MM.1S (cell line): ENCODE data around the gene SLC29A3.

Source experiments
- DNase-seq: peaks from one replicate; pipeline ENCODE4 v3.0.0-alpha.2; 2015
- H2AFZ ChIP-seq: fragments of 300-600 bp; sonication (generic); 2 replicates; pipeline ENCODE4 v1.6.0; 2016; ENCODE audit warnings: antibody characterized with exemption, low read length
- H3F3A ChIP-seq: fragments of 300-600 bp; sonication (generic); 2 replicates; pipeline ENCODE4 v1.6.1; 2016; ENCODE audit warnings: mild to moderate bottlenecking, antibody characterized with exemption, low read length, moderate library complexity, mixed read lengths; ENCODE audit not compliant: insufficient read depth
- H3K27ac ChIP-seq: fragments of 300-600 bp; sonication (generic); 2 replicates; pipeline ENCODE4 v1.5.1; 2016; ENCODE audit warnings: mild to moderate bottlenecking, low read length
- H3K27me3 ChIP-seq: fragments of 300-600 bp; sonication (generic); replicated peaks from 2 replicates; pipeline ENCODE4 v1.6.0; 2016; ENCODE audit warnings: low read length; ENCODE audit not compliant: insufficient read depth
- H3K36me3 ChIP-seq: fragments of 300-600 bp; sonication (generic); replicated peaks from 2 replicates; pipeline ENCODE4 v1.6.1; 2016; ENCODE audit warnings: mild to moderate bottlenecking, low read length, mixed read lengths; ENCODE audit not compliant: insufficient read depth
- H3K4me1 ChIP-seq: fragments of 300-600 bp; sonication (generic); 2 replicates; pipeline ENCODE4 v1.6.1; 2016; ENCODE audit warnings: low read length, mixed read lengths
- H3K4me2 ChIP-seq: fragments of 300-600 bp; sonication (generic); 2 replicates; pipeline ENCODE4 v1.6.0; 2016; ENCODE audit warnings: low read depth, low read length
- H3K4me3 ChIP-seq: fragments of 300-600 bp; sonication (generic); 2 replicates; pipeline ENCODE4 v1.5.1; 2016; ENCODE audit warnings: low read length, mixed read lengths
- H3K79me2 ChIP-seq: fragments of 300-600 bp; sonication (generic); 2 replicates; pipeline ENCODE4 v1.6.1; 2016; ENCODE audit warnings: mixed run types, low read length, mixed read lengths
- H3K9ac ChIP-seq: fragments of 300-600 bp; sonication (generic); 2 replicates; pipeline ENCODE4 v1.6.1; 2016; ENCODE audit warnings: low read length, mixed read lengths
- H3K9me2 ChIP-seq: fragments of 300-600 bp; sonication (generic); replicated peaks from 2 replicates; pipeline ENCODE4 v1.6.1; 2016; ENCODE audit warnings: mild to moderate bottlenecking, low read length, mixed read lengths; ENCODE audit not compliant: insufficient read depth
- H3K9me3 ChIP-seq: fragments of 300-600 bp; sonication (generic); replicated peaks from 2 replicates; pipeline ENCODE4 v1.6.1; 2016; ENCODE audit warnings: mild to moderate bottlenecking, low read length, mixed read lengths; ENCODE audit not compliant: insufficient read depth
- H4K20me1 ChIP-seq: fragments of 300-600 bp; sonication (generic); 2 replicates; pipeline ENCODE4 v1.6.1; 2016; ENCODE audit warnings: mild to moderate bottlenecking, low read length, moderate library complexity, mixed read lengths; ENCODE audit not compliant: insufficient read depth
- CTCF ChIP-seq: fragments of 300-600 bp; sonication (generic); IDR thresholded peaks from 2 replicates; pipeline ENCODE4 v1.5.1; 2016; ENCODE audit warnings: antibody characterized with exemption, low read length, mixed read lengths
- EZH2 ChIP-seq: fragments of 300-600 bp; sonication (generic); optimal IDR thresholded peaks from 2 replicates; pipeline ENCODE3; 2017; ENCODE audit warnings: low read depth, mild to moderate bottlenecking, antibody characterized with exemption, low read length, mixed read lengths
- EZH2phosphoT487 ChIP-seq: fragments of 300-600 bp; sonication (generic); IDR thresholded peaks from 2 replicates; pipeline ENCODE4 v1.6.1; 2018; ENCODE audit warnings: antibody characterized with exemption, low read length

SLC29A3 gene

DNA sequence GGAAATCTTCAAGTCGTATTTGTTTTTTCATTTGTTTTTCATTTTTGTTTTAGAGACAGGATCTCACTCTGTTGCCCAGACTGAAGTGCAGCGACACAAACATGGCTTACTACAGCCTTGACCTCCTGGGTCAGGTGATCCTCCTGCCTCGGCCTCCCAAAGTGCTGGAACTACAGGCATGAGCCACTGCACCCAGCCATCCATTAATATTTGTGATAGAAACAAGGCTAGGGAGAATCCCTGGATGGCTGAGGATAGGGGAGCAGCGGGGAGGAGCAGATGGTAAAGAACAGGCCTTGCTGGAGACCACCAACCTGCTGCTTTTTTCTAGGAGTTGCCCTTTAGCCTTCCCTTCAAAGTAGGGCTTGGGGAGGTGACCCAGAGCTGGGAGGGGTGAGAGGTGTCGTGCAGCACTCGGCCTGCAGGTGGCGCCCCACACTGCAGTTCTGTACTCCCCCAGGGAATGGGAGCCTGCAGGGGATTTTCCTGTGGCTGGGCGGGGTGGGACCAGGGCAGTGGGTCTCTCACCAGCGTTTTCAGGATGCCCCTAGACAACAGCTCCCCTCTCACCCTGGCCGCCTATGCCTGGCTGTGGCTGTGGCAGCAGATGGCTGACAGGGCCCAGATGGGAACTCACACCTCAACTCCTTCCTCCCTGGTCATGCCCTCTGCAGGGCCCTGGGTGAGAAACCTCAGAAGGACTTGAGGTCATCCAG is 65.1 kb downstream of the SLC29A3 start:
- Histone ChIP-seq H3K36me3 (no peaks in the 10 kb centered on the region), H3K4me1 (no peaks in the 10 kb centered on the region), H3K27me3 (peaks cover 18% of the 10 kb centered on the region), H3K27ac (no peak overlapping the region), H4K20me1 (no peaks in the 10 kb centered on the region), H3K4me2 (no peak overlapping the region), H3F3A (no peaks in the 10 kb centered on the region), H3K9me3 (no peaks in the 10 kb centered on the region), H3K9ac (no peak overlapping the region), H3K4me3 (no peak overlapping the region), H3K79me2 (no peaks in the 10 kb centered on the region), H2AFZ (no peak overlapping the region), H3K9me2 (no peaks in the 10 kb centered on the region)
- no peak for TF ChIP-seq EZH2
- TF ChIP-seq CTCF: peak; percentile 90
- no peak for TF ChIP-seq EZH2phosphoT487
- DNase-seq: peak; percentile 50

GRCh38 chr10:71388171-71388570 is 69.1 kb downstream of the SLC29A3 start:
- Histone ChIP-seq H3K79me2 (no peaks in the 10 kb centered on the region), H3K9me3 (no peaks in the 10 kb centered on the region), H4K20me1 (no peaks in the 10 kb centered on the region), H3K9ac (no peak overlapping the region), H2AFZ (no peak overlapping the region), H3K4me3 (no peak overlapping the region), H3K4me1 (no peaks in the 10 kb centered on the region), H3K36me3 (no peaks in the 10 kb centered on the region), H3K27me3 (peaks cover 57% of the 10 kb centered on the region), H3F3A (no peaks in the 10 kb centered on the region), H3K9me2 (no peaks in the 10 kb centered on the region), H3K27ac (no peak overlapping the region), H3K4me2 (no peak overlapping the region)
- no peak for DNase-seq
- TF ChIP-seq EZH2 (no peak), EZH2phosphoT487 (no peak), CTCF (no peak)

- Histone ChIP-seq H3K9me2 (no peaks in the 10 kb centered on the region), H3K4me1 (no peaks in the 10 kb centered on the region), H3F3A (no peaks in the 10 kb centered on the region), H3K9ac (no peak overlapping the region), H2AFZ (no peak overlapping the region), H3K27ac (no peak overlapping the region), H3K27me3 (peaks cover 63% of the 10 kb centered on the region), H3K4me3 (no peak overlapping the region), H3K4me2 (no peak overlapping the region), H4K20me1 (no peaks in the 10 kb centered on the region), H3K79me2 (no peaks in the 10 kb centered on the region), H3K9me3 (no peaks in the 10 kb centered on the region), H3K36me3 (no peaks in the 10 kb centered on the region)
- TF ChIP-seq CTCF: no peak
- TF ChIP-seq EZH2: no peak
- no peak for TF ChIP-seq EZH2phosphoT487
- no peak for DNase-seq
Observed at GRCh38 chr10:71388583-71389310, 69.7 kb downstream of the SLC29A3 start.
